GM18870 (cell line): ENCODE data around the gene ZFYVE19.

ENCODE experiments used
- ATAC-seq: cut with Tn5 transposase; IDR thresholded peaks from one replicate; pipeline ENCODE4 v1.9.1; 2021; ENCODE audit warnings: moderate library complexity; ENCODE audit not compliant: unreplicated experiment

The ZFYVE19 gene

GRCh38 chr15:40775740-40776536 lies 31.0 kb upstream of the ZFYVE19 start:
- no peak for ATAC-seq

- ATAC-seq, result no peak
These were observed 30.2 kb upstream of the ZFYVE19 start for GRCh38 chr15:40776537-40777141.

- no peak for ATAC-seq
These were observed 24.2 kb upstream of the ZFYVE19 start for GRCh38 chr15:40782609-40783227.

- no peak for ATAC-seq
These were observed 21.7 kb upstream of the ZFYVE19 start for GRCh38 chr15:40785164-40785563.

GRCh38 chr15:40785814-40786213 lies 21.1 kb upstream of the ZFYVE19 start:
- no peak for ATAC-seq

- no peak for ATAC-seq
These were observed 19.5 kb upstream of the ZFYVE19 start for GRCh38 chr15:40787344-40787841.

- ATAC-seq, result no peak
These were observed 18.9 kb upstream of the ZFYVE19 start for GRCh38 chr15:40787991-40788390.

GRCh38 chr15:40789119-40789518 lies 17.8 kb upstream of the ZFYVE19 start:
- no peak for ATAC-seq

- no peak for ATAC-seq
These were observed 16.9 kb upstream of the ZFYVE19 start for GRCh38 chr15:40789999-40790398.

- no peak for ATAC-seq
These were observed 16.2 kb upstream of the ZFYVE19 start for GRCh38 chr15:40790718-40791117.

- ATAC-seq, result no peak
These were observed 14.5 kb upstream of the ZFYVE19 start for GRCh38 chr15:40792394-40792793.

- ATAC-seq, result no peak
These were observed 13.5 kb upstream of the ZFYVE19 start for GRCh38 chr15:40793216-40793989.

GRCh38 chr15:40796041-40796440 lies 10.8 kb upstream of the ZFYVE19 start:
- ATAC-seq, result no peak

- ATAC-seq, result no peak
These were observed 10.4 kb upstream of the ZFYVE19 start for GRCh38 chr15:40796512-40796911.

- ATAC-seq, result no peak
These were observed 7.4 kb upstream of the ZFYVE19 start for GRCh38 chr15:40799523-40799922.

- ATAC-seq, result no peak
These were observed 3.8 kb upstream of the ZFYVE19 start for GRCh38 chr15:40803076-40803475.

GRCh38 chr15:40803688-40804087 lies 3.2 kb upstream of the ZFYVE19 start:
- no peak for ATAC-seq

GRCh38 chr15:40806672-40807027 lies 239 bp upstream of the ZFYVE19 start:
- no peak for ATAC-seq

- no peak for ATAC-seq
These were observed 1.1 kb downstream of the ZFYVE19 start for GRCh38 chr15:40807888-40808461.

- ATAC-seq, result no peak
These were observed 2.1 kb downstream of the ZFYVE19 start for GRCh38 chr15:40808861-40809450.
